HEK293 (cell line): ENCODE data around the gene ACOT7.
"Not testable (repeated sequence)": the region's sequence is repeated elsewhere in the genome, so short reads cannot be mapped to it uniquely, and the experiment has no call there.

Experiments
- ZNF274 ChIP-seq, 2 experiments: fragments of 200-500 bp in 1 of 2; fragments of 450-650 bp in 1 of 2; sonication (Bioruptor generic) in 1 of 2; formaldehyde crosslinking in 1 of 2; IDR thresholded peaks; 2 replicates each; pipeline versions ENCODE4 v1.5.1 to v1.6.1; 2014 to 2016; ENCODE audit warnings: borderline replicate concordance in 1 of 2, inconsistent platforms in 1 of 2, low read length in 1 of 2, missing biosample characterization in 1 of 2, missing genetic modification characterization in 1 of 2
- ZNF350 ChIP-seq: fragments of 450-650 bp; formaldehyde crosslinking; IDR thresholded peaks from 2 replicates; pipeline ENCODE4 v1.5.0; 2017; ENCODE audit warnings: missing biosample characterization, mild to moderate bottlenecking, missing genetic modification characterization
- ZNF391 ChIP-seq: fragments of 450-650 bp; formaldehyde crosslinking; IDR thresholded peaks from 2 replicates; pipeline ENCODE4 v1.5.1; 2016; ENCODE audit warnings: low read depth, missing biosample characterization, missing genetic modification characterization, borderline replicate concordance

GRCh38 chr1:6431645-6432579, 38.3 kb upstream of the ACOT7 start:
- TF ChIP-seq ZNF391 (tag by site-specific recombination); ZNF350 (tag by site-specific recombination); ZNF274 (IDR thresholded peaks at IDR 0.05; ENCODE audit: low read length); ZNF274 (tag by site-specific recombination; IDR thresholded peaks at IDR 0.05; ENCODE audit: borderline replicate concordance): not testable (repeated sequence)
